H9 (cell line): ENCODE results near the gene NOTUM. TPM values are rescaled to one million over a fixed set of nuclear protein-coding genes. Genes with fewer than 3 reads are reported as not detected.

Source experiments
- DNase-seq: peaks from one replicate; pipeline ENCODE4 v3.0.0-alpha.2; 2017
- H2AFZ ChIP-seq: one replicate; pipeline ENCODE4 v1.6.1; 2013; ENCODE audit warnings: mild to moderate bottlenecking, low read length, control low read depth, moderate library complexity
- H2AK5ac ChIP-seq: 2 replicates; pipeline ENCODE4 v1.6.1; 2013; ENCODE audit warnings: low read length, control low read depth, mixed read lengths; ENCODE audit not compliant: insufficient read length
- H2BK120ac ChIP-seq: one replicate; pipeline ENCODE4 v1.6.1; 2013; ENCODE audit warnings: low read depth, mild to moderate bottlenecking, low read length, control low read depth, inconsistent platforms; ENCODE audit not compliant: poor library complexity, severe bottlenecking
- H2BK12ac ChIP-seq: 2 replicates; pipeline ENCODE4 v1.6.1; 2013; ENCODE audit warnings: low read length, control low read depth, mixed read lengths, low read depth; ENCODE audit not compliant: insufficient read length
- H2BK15ac ChIP-seq: 2 replicates; pipeline ENCODE4 v1.6.1; 2013; ENCODE audit warnings: low read depth, low read length, control low read depth
- H2BK20ac ChIP-seq: one replicate; pipeline ENCODE4 v1.6.1; 2013; ENCODE audit warnings: low read depth, mild to moderate bottlenecking, low read length, control low read depth, inconsistent platforms; ENCODE audit not compliant: poor library complexity, severe bottlenecking
- H2BK5ac ChIP-seq: 2 replicates; pipeline ENCODE4 v1.6.1; 2013; ENCODE audit warnings: low read length, control low read depth, mixed read lengths; ENCODE audit not compliant: insufficient read length
- H3K14ac ChIP-seq: 2 replicates; pipeline ENCODE4 v1.6.1; 2013; ENCODE audit warnings: low read length, control low read depth; ENCODE audit not compliant: insufficient read depth
- H3K18ac ChIP-seq: 2 replicates; pipeline ENCODE4 v1.6.1; 2013; ENCODE audit warnings: low read depth, mild to moderate bottlenecking, mixed read lengths, low read length, control low read depth; ENCODE audit not compliant: insufficient read length
- H3K23ac ChIP-seq: 2 replicates; pipeline ENCODE4 v1.6.1; 2013; ENCODE audit warnings: low read length, control low read depth, mixed read lengths, low read depth; ENCODE audit not compliant: insufficient read length
- H3K23me2 ChIP-seq: 2 replicates; pipeline ENCODE4 v1.6.1; 2013; ENCODE audit warnings: low read depth, mild to moderate bottlenecking, mixed read lengths, low read length, control low read depth; ENCODE audit not compliant: insufficient read length, poor library complexity, severe bottlenecking
- H3K27ac ChIP-seq: 2 replicates; pipeline ENCODE4 v1.5.1; 2013; ENCODE audit warnings: low read length, control low read depth, mixed read lengths, low read depth; ENCODE audit not compliant: insufficient read length
- H3K27me3 ChIP-seq: 2 replicates; pipeline ENCODE4 v1.6.1; 2013; ENCODE audit warnings: low read length, control low read depth, inconsistent platforms; ENCODE audit not compliant: insufficient read depth
- H3K4ac ChIP-seq: 2 replicates; pipeline ENCODE4 v1.6.1; 2013; ENCODE audit warnings: low read depth, mild to moderate bottlenecking, control low read depth, inconsistent platforms, low read length, moderate library complexity
- H3K4me1 ChIP-seq: 2 replicates; pipeline ENCODE4 v1.6.1; 2013; ENCODE audit warnings: low read length, control low read depth, inconsistent platforms; ENCODE audit not compliant: insufficient read depth
- H3K4me2 ChIP-seq: 2 replicates; pipeline ENCODE4 v1.6.1; 2013; ENCODE audit warnings: low read length, control low read depth, mixed read lengths; ENCODE audit not compliant: insufficient read length, insufficient read depth
- H3K56ac ChIP-seq: 2 replicates; pipeline ENCODE4 v1.6.1; 2013; ENCODE audit warnings: low read depth, mild to moderate bottlenecking, mixed read lengths, low read length, control low read depth; ENCODE audit not compliant: insufficient read length
- H3K79me1 ChIP-seq: 2 replicates; pipeline ENCODE4 v1.6.1; 2013; ENCODE audit warnings: low read depth, mild to moderate bottlenecking, moderate library complexity, low read length, control low read depth, inconsistent platforms; ENCODE audit not compliant: insufficient read depth, poor library complexity, severe bottlenecking
- H3K79me2 ChIP-seq: 2 replicates; pipeline ENCODE4 v1.6.1; 2013; ENCODE audit warnings: low read length, control low read depth, inconsistent platforms; ENCODE audit not compliant: insufficient read depth
- H3K9ac ChIP-seq: 2 replicates; pipeline ENCODE4 v1.6.1; 2013; ENCODE audit warnings: low read length, control low read depth, mixed read lengths; ENCODE audit not compliant: insufficient read length; ENCODE audit errors: extremely low read depth
- H3K9me3 ChIP-seq: one replicate; pipeline ENCODE4 v1.6.1; 2013; ENCODE audit warnings: low read depth, low read length, inconsistent platforms; ENCODE audit not compliant: control insufficient read depth
- H3T11ph ChIP-seq: one replicate; pipeline ENCODE4 v1.6.1; 2013; ENCODE audit warnings: mild to moderate bottlenecking, low read length, control low read depth, inconsistent platforms
- H4K20me1 ChIP-seq: one replicate; pipeline ENCODE4 v1.6.1; 2013; ENCODE audit not compliant: control insufficient read depth, insufficient read length, insufficient read depth
- H4K5ac ChIP-seq: 2 replicates; pipeline ENCODE4 v1.6.1; 2013; ENCODE audit warnings: low read depth, mild to moderate bottlenecking, mixed read lengths, low read length, control low read depth; ENCODE audit not compliant: insufficient read length
- H4K8ac ChIP-seq: replicated peaks from 2 replicates; pipeline ENCODE4 v1.6.1; 2013; ENCODE audit warnings: low read length, control low read depth, mixed read lengths, low read depth; ENCODE audit not compliant: insufficient read length
- H4K91ac ChIP-seq: 2 replicates; pipeline ENCODE4 v1.6.1; 2013; ENCODE audit warnings: low read depth, mild to moderate bottlenecking, moderate library complexity, mixed read lengths, low read length, control low read depth; ENCODE audit not compliant: insufficient read length
- H3K27ac Mint-ChIP-seq, 3 experiments: 2 replicates in 2 of 3; 3 replicates in 1 of 3; pipeline ENCODE4 v1.8.0; 2020 to 2021; ENCODE audit warnings: mixed read lengths in 3 of 3, mild to moderate bottlenecking in 1 of 3, moderate library complexity in 1 of 3
- H3K27me3 Mint-ChIP-seq: 2 replicates; pipeline ENCODE4 v1.8.0; 2021; ENCODE audit warnings: low read depth, mild to moderate bottlenecking, moderate library complexity, mixed read lengths
- H3K36me3 Mint-ChIP-seq, 3 experiments: 2 replicates in 2 of 3; 3 replicates in 1 of 3; pipeline ENCODE4 v1.8.0; 2020 to 2021; ENCODE audit warnings: low read depth in 3 of 3, mixed read lengths in 3 of 3; ENCODE audit not compliant: insufficient read depth in 1 of 3
- H3K4me1 Mint-ChIP-seq, 2 experiments: 2 replicates each; pipeline ENCODE4 v1.8.0; 2020; ENCODE audit warnings: mixed read lengths in 2 of 2
- H3K4me3 Mint-ChIP-seq, 2 experiments: 2 replicates in 1 of 2; 3 replicates in 1 of 2; pipeline ENCODE4 v1.8.0; 2020 to 2021; ENCODE audit warnings: mild to moderate bottlenecking in 2 of 2, mixed read lengths in 2 of 2, moderate library complexity in 1 of 2
- H3K9me3 Mint-ChIP-seq, 2 experiments: 2 replicates in 1 of 2; 3 replicates in 1 of 2; pipeline ENCODE4 v1.8.0; 2020; ENCODE audit warnings: mild to moderate bottlenecking in 2 of 2, mixed read lengths in 2 of 2, moderate library complexity in 1 of 2
- WGBS: extraction: QIAGEN DNeasy Blood & Tissue Kit; methylation state at CpG from one replicate; pipeline ENCODE4 v1.1.7; 2013; ENCODE audit warnings: missing lambda C conversion rate, low lambda C conversion rate, mixed read lengths; ENCODE audit not compliant: insufficient read length; ENCODE audit errors: extremely low coverage; 5-methylcytosine and 5-hydroxymethylcytosine counted together
- total RNA-seq: library from RNA; stranded (reverse); gene quantifications from 2 replicates; pipeline ENCODE4 v1.2.1, GENCODE V29; 2021
- TF ChIP-seq, protein P1 (sequence below): fragments of 200-600 bp; sonication (generic); conservative IDR thresholded peaks from 3 replicates; pipeline ENCODE4 v1.8.0; 2021; ENCODE audit warnings: antibody characterized with exemption, mild to moderate bottlenecking

Gene NOTUM
- total RNA-seq, 1 experiment from 2014 or later: 2.1 TPM

DNA sequence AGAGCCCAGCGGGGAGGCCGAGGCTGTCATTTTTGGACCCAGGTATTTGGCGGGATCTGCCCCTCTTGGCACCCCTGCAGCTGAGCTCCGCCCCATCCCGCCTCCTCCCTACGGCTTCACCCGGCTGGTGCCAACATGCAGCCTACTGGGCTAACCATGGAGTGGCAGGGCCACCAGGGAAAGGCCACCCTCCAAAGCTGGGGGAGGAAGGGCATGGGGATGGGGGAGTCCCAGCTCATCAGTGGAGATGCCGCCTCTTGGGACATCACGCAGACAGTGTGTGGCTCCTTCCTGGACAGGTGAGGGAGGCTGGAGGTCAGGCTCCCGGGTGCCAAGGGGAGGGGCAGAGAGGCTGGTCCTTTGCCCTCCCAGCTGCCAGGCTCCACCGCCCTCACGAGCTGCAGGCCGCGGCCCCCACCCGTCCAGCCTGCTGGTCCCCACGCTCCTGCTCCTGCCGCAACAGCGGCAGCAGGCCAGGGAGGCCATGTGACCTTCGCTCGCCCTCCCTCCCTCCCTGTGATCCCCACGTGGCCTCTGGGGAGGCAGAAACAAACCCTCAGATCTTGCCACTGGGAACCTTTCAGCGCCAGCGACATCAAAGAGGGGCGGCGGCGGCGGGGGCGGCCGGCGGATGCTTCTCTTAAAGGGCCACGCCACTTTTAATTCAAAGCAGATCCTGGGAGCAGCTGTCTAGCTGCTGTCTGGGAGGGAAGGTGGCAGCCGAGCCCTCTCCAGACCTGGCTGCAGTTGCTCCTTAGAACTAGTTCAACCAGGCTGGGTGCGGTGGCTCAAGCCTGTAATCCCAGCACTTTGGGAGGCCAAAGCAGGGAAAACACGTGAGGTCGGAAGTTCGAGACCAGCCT lies 6.8 kb upstream of the NOTUM start:
- no peak overlapping the region for H3K9ac ChIP-seq
- peaks cover 2% of the 10 kb centered on the region; the same call in 1 of the 2 replicates for H3K4me1 ChIP-seq
- no peak overlapping the region for H2AK5ac ChIP-seq
- no peaks in the 10 kb centered on the region for H4K20me1 ChIP-seq
- peak overlapping the region; percentile 0 for H3K4me2 ChIP-seq
- H3T11ph ChIP-seq: no peak overlapping the region
- H3K23ac ChIP-seq: no peak overlapping the region
- no peak overlapping the region for H2BK5ac ChIP-seq
- H3K79me1 ChIP-seq: no peaks in the 10 kb centered on the region
- Mint-ChIP-seq H3K27me3 (peaks cover 84% of the 10 kb centered on the region), H3K9me3 (peaks cover 7% of the 10 kb centered on the region in 2 experiments), H3K4me1 (peaks cover 8 to 20% of the 10 kb centered on the region in 2 experiments), H3K27ac (no peak overlapping the region), H3K4me3 (no peak overlapping the region; a peak in 1 of 5 replicates), H3K36me3 (no peaks in the 10 kb centered on the region)
- H3K14ac ChIP-seq: no peak overlapping the region
- H3K4ac ChIP-seq: no peak overlapping the region
- no peak overlapping the region for H3K56ac ChIP-seq
- H3K27me3 ChIP-seq: peaks cover 11% of the 10 kb centered on the region; the same call in 1 of the 2 replicates
- WGBS: no CpG with 5 or more reads among the region's 36 CpGs
- no peak overlapping the region for H3K27ac ChIP-seq
- H4K8ac ChIP-seq: no peak overlapping the region
- no peak overlapping the region for H2BK15ac ChIP-seq
- no peak overlapping the region for H2BK12ac ChIP-seq
- no peak overlapping the region for H3K18ac ChIP-seq
- H2AFZ ChIP-seq: no peak overlapping the region
- H4K5ac ChIP-seq: no peak overlapping the region
- no peak overlapping the region for H2BK120ac ChIP-seq
- no peak overlapping the region for H4K91ac ChIP-seq
- H2BK20ac ChIP-seq: no peak overlapping the region
- peak; percentile 95 for DNase-seq
- no peaks in the 10 kb centered on the region for H3K79me2 ChIP-seq
- TF ChIP-seq, protein P1, sequence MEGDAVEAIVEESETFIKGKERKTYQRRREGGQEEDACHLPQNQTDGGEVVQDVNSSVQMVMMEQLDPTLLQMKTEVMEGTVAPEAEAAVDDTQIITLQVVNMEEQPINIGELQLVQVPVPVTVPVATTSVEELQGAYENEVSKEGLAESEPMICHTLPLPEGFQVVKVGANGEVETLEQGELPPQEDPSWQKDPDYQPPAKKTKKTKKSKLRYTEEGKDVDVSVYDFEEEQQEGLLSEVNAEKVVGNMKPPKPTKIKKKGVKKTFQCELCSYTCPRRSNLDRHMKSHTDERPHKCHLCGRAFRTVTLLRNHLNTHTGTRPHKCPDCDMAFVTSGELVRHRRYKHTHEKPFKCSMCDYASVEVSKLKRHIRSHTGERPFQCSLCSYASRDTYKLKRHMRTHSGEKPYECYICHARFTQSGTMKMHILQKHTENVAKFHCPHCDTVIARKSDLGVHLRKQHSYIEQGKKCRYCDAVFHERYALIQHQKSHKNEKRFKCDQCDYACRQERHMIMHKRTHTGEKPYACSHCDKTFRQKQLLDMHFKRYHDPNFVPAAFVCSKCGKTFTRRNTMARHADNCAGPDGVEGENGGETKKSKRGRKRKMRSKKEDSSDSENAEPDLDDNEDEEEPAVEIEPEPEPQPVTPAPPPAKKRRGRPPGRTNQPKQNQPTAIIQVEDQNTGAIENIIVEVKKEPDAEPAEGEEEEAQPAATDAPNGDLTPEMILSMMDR: no peak
- H3K23me2 ChIP-seq: no peaks in the 10 kb centered on the region
- H3K9me3 ChIP-seq: no peaks in the 10 kb centered on the region
